ENCODE results near the gene FOLR1.
"Not testable (repeated sequence)": the region's sequence is repeated elsewhere in the genome, so short reads cannot be mapped to it uniquely, and the experiment has no call there.

Gene FOLR1

DNA sequence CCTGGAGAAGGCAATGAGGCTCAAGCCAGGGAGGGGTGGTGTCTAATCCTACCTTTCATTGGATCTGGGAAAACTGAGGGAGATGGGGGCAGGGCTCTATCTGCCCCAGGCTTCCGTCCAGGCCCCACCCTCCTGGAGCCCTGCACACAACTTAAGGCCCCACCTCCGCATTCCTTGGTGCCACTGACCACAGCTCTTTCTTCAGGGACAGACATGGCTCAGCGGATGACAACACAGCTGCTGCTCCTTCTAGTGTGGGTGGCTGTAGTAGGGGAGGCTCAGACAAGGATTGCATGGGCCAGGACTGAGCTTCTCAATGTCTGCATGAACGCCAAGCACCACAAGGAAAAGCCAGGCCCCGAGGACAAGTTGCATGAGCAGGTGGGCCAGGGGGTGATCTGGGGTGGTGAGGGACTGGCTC is at the start of gene FOLR1:
FOLR1 (plus strand) TSS at position 180 of the 421 bp plus-strand sequence; CDS start at position 214, 34 bp downstream.
- no peak for DNase-seq (ENCODE audit: low read depth in 3 of 3, low spot score in 1 of 3)

DNA sequence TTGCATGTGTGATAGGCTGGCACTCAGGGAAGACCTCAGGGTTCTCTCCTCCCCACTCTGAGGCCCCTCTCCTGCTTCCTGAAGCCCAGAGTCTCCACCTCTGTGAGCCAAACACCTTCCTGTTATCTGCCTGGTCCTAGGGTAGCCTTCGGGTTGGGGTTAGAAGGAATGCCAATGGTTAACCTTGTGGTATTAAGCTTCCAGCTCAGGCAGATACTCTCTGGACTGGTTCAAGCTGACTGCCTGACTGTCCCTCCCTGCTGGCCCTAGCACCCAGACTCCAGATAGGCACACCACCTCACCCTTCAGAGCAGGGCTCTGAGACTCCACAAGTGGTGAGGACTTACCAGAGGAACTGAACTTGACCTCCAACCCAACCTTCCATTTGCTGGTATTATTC is 49.4 kb upstream of the FOLR1 start:
- not testable (repeated sequence) for DNase-seq (ENCODE audit: low read depth in 3 of 3, low spot score in 1 of 3)

DNA sequence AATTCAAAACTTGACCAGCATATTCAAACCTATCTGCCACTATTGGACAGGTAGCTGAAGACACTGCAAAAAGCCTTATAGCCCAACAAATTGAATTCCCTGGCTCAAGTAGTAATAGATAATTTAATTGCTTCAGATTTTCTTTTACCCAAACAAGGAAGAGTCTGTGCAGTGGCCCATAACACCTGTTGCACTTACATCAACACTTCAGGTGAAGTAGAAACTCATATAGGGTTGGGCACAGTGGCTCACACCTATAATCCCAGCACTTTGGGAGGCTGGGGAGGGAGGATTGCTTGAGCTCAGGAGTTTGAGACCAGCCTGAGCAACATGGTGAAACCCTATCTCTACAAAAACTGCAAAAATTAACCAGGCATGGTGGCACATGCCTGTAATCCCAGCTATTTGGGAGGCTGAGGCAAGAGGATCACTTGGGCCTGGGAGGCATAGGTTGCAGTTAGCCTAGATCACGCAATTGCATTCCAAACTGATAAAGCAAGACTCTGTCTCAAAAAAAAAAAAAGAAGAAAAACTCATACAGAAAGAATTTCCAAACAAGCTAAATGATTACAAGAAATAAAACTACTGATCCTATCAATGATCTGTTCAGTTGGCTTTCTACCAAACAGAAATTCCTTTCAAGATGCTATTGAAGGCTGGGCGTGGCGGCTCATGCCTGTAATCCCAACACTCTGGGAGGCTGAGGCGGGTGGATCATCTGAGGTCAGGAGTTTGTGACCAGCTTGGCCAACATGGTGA is 47.0 kb upstream of the FOLR1 start:
- DNase-seq (ENCODE audit: low read depth in 3 of 3, low spot score in 1 of 3), result no peak

DNA sequence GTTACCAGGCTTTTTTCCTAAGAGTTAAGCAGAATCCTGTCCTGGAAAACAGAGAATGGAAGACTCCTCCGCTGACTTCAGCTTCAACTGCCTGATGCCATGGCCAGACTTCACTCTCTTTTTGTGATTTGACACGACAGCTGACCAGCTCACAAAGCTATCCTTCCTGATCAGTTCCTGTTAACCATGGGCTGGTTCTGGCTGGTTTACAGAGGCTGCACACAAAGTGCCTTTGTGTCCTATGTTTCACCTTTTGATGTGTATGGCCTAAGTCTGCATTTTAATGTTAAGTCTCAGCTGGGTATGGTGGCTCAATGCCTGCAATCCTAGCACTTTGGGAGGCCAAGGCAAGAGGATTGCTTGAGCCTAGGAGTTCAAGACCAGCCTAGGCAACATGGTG is 45.3 kb upstream of the FOLR1 start:
- DNase-seq (ENCODE audit: low read depth in 3 of 3, low spot score in 1 of 3), result no peak

DNA sequence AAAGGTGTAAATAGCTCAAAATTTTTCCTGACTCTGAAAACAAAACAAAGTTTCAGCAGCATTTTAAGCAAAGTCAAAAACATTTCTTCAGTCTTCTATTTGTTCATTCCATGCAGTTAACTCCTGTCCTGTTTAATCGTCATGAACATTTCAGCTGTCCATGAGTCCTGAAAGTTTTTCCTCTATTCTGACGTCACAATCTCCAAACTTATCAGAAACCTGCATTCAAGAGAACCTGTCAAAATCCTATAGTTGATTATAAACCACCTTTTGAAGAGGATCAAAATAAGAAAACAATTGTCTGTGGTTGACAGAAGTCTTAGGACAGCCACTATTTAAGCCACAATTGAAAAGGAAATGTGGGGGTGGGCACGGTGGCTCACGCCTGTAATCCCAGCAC is 41.1 kb upstream of the FOLR1 start:
- no peak for DNase-seq (ENCODE audit: low read depth in 3 of 3, low spot score in 1 of 3)

DNA sequence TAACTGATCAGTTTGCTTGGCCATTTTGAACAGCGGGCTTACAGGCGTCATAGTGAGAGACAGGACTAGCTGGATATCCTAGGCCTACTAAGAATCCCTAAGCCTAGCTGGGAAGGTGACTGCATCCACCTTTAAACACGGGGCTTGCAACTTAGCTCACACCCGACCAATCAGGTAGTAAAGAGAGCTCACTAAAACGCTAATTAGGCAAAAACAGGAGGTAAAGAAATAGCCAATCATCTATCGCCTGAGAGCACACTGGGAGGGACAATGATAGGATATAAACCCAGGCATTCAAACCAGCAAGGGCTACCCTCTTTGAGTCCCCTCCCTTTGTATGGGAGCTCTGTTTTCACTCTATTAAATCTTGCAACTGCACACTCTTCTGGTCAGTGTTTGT is 38.1 kb upstream of the FOLR1 start:
- DNase-seq (ENCODE audit: low read depth in 3 of 3, low spot score in 1 of 3), result not testable (repeated sequence)

DNA sequence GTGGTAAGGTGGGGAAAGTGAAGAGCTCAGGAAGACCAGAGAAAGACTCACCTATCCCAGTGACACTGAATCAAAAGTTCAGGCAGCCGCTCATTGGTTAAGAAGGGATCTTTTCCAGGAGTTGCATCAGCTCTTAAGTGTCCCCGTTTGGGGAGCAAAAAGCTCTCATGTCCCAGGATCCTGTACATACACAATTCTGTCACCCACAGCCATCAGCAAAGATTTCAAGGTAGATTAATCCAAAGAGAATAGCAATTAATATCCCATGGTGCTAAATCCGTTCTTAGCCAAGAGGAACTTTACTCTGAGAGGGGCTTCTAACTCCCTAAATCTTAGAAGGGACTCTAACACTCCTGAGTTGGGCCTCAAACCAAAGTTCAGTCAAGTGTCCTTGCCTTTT is 37.1 kb upstream of the FOLR1 start:
- DNase-seq (ENCODE audit: low read depth in 3 of 3, low spot score in 1 of 3), result no peak

DNA sequence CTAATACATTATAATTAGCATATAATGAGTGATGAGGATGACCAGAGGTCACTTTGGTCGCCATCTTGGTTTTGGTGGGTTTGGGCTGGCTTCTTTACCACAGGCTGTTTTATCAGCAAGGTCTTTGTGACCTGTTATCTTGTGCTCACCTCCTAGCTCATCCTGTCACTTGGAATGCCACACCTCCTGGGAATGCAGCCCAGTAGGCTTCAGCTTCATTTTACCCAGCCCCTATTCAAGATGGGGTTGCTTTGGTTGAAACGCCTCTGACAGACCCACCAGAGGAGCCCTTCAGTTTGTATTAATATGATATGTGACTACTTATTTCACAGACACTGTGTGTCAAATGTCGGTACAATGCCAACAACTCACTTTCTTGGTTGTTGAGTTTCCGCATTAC is 36.2 kb upstream of the FOLR1 start:
- no peak for DNase-seq (ENCODE audit: low read depth in 3 of 3, low spot score in 1 of 3)

DNA sequence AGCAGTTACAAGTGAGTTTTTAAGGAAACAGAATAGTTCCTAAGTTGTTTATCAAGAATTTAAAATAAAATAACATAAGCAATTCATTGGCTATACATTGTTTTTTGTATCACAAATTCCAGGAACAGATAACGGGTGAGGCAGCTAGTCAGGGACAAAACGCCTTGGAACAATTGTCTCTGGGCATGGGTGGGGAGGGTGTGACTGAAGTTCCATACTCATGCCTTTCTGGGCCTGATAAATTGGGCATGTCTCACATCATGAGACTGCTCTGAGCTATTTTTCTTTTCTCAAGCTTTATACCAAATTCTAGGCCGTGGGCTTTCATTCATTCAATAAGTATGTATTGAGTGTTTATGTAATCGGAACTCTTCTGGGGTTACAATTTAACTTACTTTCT is 34.8 kb upstream of the FOLR1 start:
- DNase-seq (ENCODE audit: low read depth in 3 of 3, low spot score in 1 of 3), result no peak

DNA sequence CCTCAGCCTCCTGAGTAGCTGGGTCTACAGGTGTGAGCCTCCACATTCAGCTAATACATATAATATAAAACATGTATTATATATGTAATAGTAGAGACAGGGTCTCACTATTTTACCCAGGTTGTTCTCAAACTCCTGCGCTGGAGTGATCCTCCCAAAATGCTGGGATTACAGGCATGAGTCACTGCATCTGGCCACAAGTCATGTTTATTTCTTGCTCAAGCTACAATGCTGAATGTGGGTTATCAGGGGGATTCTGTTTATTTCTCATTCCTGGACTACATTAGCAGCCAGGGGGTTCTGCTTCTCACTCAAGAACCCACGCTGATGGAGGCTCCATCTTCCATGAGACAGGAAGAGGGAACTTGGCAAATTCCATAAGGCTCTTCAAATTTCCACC is 31.6 kb upstream of the FOLR1 start:
- DNase-seq (ENCODE audit: low read depth in 3 of 3, low spot score in 1 of 3), result no peak

DNA sequence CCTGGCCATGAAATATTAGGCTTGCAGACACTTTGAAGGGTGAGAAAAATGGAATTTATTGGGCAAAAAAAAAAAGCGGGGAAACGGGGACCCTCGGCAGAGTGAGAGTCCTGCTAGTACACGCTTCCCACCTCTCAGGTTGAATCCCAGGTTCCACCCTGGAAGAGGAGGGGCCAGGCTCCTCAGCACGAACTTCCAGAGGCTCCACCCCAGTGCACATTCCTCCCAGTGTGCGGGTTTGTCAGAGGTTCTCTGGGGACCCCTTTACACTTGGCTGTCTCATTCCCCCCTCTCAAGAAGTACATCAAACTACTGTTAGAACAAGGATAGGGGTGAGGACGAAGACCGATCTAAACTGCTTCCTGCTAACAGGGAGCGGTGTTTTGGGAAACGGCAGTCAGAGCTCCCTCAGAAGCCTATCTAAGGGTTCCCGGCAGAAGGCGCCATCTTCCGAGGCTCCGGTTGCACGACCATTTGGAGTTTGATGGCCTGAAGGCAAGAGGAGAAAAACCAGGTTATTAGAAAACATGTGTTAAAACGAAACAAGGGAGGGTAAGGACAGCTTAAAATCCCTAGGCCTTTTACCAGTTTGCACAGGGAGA is 28.9 kb upstream of the FOLR1 start:
- DNase-seq (ENCODE audit: low read depth in 3 of 3, low spot score in 1 of 3), result no peak

DNA sequence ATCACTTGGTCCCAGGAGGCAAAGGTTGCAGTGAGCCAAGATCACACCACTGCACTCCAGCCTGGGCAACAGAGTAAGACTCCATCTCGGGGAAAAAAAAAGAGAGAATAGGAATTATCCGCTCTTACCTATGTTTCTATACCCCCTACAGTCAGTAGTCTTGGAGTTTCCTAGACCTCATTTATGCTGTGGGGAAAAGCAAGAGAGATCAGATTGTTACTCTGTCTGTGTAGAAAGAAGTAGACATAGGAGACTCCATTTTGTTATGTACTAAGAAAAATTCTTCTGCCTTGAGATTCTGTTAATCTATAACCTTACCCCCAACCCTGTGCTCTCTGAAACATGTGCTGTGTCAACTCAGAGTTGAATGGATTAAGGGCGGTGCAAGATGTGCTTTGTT is 27.8 kb upstream of the FOLR1 start:
- not testable (repeated sequence) for DNase-seq (ENCODE audit: low read depth in 3 of 3, low spot score in 1 of 3)

DNA sequence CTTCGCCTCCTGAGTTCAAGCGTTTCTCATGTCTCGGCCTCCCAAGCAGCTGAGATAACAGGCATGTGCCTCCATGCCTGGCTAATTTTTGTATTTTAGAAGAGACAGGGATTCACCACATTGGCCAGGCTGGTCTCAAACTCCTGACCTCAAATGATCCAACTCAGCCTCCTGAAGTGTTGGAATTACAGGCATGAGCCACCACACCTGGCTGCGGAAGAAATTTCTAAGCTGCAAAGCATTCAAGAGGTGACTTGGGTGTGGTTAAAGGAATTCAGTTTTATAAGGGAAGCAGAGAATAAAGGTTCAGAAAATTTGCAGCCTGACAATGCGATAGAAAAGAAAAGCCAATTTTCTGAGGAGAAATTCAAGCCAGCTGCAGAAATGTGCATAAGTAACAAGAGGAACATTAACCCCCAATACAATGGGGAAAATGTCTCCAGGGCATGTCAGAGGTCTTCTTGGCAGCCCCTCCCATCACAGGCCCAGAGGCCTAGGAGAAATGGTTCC is 22.8 kb upstream of the FOLR1 start:
- DNase-seq (ENCODE audit: low read depth in 3 of 3, low spot score in 1 of 3), result not testable (repeated sequence)

DNA sequence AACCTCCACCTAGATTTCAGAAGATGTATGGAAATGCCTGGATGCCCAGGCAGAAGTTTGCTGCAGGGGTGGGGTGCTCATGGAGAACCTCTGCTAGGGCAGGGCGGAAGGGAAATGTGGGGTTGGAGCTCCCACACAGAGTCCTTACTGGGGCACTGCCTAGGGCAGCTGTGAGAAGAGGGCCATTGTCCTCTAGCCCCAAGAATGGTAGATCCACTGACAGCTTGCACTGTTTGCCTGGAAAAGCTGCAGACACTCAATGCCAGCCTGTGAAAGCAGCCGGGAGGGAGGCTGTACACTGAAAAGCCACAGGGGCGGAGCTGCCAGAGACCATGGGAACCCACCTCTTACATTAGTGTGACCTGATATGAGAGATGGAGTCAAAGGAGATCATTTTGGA is 22.2 kb upstream of the FOLR1 start:
- DNase-seq (ENCODE audit: low read depth in 3 of 3, low spot score in 1 of 3), result not testable (repeated sequence)

DNA sequence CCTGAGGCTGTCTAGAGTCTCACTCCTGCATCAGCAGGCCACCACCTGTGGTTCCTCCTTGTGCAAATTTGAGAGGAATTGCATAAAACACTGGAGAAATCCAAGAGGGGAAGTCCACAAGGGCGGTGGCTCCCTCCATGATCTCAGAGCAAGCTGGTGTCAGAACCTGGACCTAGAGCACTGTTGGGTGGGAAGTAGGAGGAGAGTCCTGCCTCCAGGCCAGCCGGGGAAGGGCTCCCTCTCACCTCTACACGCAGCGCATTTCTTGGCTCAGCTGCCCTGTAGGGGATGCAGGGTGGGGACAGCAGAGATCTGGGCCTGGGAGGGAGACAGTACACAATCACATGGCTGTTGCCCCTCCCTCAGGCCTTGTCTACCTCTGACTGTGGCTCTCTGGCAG is 19.9 kb upstream of the FOLR1 start:
- not testable (repeated sequence) for DNase-seq (ENCODE audit: low read depth in 3 of 3, low spot score in 1 of 3)

DNA sequence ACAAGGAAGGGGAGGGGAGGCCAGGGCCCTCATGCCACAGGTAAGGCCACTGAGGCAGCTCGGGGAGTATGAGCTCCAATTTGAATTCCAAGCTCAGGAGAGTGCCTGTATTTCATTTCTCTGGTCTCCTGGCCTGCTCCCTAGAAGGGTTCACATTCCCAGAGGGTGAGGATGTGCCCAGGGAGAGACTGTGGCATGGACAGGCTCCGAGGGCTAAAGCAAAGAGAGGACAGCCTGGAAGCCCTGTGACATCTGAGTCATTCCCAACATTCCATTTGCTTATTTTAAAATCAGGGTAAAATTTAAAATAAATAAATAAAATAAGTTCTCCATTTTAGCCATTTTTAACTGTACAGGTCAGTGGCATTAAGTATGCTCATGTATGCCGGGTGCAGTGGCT is 18.6 kb upstream of the FOLR1 start:
- no peak for DNase-seq (ENCODE audit: low read depth in 3 of 3, low spot score in 1 of 3)

DNA sequence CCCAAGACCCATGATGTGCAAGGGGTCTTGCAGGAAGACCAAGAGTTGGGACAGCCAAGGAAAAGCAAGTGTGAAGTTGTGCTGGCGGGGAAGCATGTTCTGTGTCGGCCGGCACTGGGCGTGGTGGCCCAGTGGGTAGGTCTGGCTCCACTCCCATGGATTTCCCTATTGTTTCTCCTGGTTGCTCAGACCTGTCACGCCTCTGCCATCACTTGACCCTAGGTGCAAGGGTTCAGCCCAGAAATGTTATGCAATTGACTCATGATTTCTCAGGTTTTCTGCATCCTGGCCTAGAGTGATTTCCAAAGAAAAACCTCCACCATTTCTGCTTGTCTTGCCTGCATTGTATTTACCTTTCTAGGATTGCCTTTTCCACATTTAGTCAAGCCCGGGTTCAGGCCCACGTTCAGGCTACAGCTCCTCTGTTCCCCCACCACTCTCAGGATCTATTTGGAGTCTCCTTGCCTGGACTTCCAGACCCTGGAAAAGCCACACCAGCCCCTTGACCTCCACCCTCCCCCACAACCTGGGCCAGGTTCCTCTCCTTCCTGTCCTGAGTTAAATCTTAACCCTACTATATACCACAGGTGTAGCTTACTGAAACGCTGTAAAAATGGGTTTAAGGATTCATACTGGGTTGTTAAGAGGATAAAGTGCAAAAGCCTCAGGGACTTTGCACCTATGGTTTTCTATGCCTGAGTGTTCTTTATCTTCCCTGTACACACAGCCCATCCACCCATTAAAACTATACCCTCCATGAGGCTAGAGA is 17.5 kb upstream of the FOLR1 start:
- DNase-seq (ENCODE audit: low read depth in 3 of 3, low spot score in 1 of 3), result no peak

DNA sequence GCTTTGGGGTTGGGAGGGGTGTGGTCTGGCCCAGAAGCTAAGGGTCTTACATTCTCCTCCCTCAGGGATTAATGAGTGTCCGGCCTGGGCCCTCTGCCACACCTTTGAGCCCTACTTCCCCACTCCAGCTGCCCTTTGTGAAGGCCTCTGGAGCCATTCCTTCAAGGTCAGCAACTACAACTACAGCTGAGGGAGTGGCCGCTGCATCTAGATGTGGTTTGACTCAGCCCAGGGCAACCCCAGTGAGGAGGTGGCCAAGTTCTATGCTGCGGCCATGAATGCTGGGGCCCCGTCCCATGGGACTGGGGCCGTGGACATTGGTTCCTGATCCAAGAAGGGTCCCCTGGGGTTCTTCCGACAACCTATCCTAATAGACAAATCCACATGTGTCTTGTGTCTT is 14.3 kb upstream of the FOLR1 start:
- no peak for DNase-seq (ENCODE audit: low read depth in 3 of 3, low spot score in 1 of 3)

DNA sequence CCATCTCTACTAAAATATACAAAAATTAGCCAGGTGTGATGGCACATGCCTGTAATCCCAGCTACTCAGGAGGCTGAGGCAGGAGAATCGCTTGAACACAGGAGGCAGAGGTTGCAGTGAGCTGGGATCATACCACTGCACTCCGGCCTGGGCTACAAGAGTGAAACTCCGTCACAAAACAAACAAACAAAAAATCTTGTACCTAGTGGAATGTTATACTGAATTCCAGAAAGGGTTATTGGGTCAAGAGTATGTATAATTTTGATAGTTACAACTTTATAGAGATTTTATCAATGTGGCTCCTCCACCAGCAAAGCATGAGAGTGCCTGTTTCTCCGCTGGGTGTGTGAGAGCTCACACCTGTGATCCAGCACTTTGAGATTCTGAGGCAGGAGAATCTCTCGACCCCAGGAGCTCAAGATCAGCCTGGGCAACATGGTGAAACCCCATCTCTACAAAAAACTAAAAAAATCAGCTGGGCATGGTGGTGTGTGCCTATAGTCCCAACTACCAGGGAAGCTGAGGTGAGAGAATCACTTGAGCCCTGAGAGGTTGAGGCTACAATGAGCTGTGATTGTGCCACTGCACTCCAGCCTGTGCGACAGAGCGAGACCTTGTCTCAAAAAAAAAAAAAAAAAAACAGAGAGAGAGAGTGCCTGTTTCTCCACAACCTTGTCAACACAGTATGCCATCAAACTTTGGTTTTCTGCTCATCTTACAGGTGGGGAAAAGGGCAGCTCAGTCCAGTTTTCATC is 12.7 kb upstream of the FOLR1 start:
- DNase-seq (ENCODE audit: low read depth in 3 of 3, low spot score in 1 of 3), result no peak

DNA sequence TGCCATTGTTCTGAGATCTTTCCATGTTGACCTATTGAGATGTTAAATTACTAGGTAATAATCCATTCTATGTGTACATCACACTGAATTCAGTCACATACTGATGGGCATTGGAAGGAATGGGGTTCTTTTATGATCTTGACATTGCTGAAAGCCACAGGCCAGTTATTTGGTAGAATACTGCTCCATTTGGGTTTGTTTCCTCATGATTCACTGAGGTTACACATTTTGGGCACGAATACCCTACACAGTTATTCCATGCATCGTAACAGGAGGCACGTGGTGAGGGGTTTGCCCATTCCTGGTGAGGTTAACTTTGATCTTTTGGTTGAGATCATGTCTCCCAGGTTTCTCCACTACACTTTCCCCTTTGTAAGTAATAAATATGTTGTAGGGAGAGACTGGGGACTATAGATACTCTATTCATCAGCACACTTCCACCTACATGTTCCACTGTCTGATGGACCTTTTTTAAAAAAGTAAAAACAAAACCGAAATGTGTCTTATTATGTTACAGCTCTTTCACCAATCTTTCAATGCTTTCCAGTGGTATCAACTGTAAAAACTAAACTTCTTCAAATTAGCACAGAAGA is 12.0 kb upstream of the FOLR1 start:
- no peak for DNase-seq (ENCODE audit: low read depth in 3 of 3, low spot score in 1 of 3)
